HG03439 (cell line): ENCODE data around the gene ZMYND11.
"Not testable (repeated sequence)": the region's sequence is repeated elsewhere in the genome, so short reads cannot be mapped to it uniquely, and the experiment has no call there.

ENCODE experiments used
- ATAC-seq: cut with Tn5 transposase; IDR thresholded peaks from one replicate; pipeline ENCODE4 v1.9.1; 2021; ENCODE audit warnings: mild to moderate bottlenecking, moderate library complexity; ENCODE audit not compliant: unreplicated experiment

ZMYND11 gene

DNA sequence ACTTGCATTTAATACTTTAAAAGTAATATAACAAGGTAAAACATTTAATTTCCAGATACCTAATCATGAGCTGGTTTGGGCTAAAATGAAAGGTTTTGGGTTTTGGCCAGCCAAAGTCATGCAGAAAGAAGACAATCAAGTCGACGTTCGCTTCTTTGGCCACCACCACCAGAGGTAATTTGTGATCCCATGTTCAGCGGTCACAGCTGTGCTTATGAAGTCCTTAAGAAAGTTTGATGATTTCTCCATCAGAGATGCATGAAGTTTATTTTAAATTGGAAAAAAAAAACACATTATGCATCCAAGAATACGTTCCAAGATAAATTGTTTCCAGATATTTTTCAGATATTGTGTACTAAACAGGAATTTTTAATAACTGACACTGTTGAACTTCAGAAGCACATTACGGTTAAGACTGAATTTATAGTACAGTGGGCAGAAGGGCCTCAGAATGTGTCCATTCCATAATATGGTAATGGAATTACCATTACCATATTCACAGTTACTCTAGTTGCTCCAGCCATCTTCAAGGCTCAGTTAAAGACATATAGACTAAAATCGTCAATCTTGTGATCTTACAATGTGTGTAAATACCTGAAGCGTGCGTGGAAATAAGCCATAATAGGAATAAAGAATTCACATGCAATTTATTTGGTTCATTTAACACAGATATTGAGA, 106.8 kb downstream of the ZMYND11 start:
- ATAC-seq: no peak

DNA sequence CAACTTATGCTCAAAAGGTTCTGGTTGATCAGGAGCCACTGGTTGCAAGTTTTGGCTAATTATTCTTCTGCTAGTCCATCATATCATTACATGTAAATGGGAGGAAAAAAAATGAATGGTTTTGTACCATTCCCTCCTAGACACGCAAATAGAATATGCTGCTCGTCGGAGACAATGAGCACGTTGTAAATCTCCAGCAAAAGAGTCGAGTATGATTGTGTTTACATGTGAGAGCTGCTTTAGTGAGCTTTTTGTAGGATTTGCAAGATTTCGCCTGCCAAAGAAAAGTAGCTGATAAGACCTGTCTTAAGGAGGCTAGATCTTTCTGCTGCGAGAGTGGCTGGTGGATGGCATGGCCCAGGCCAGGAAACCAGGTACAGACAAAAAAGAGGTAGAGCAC, 109.0 kb downstream of the ZMYND11 start:
- no peak for ATAC-seq

DNA sequence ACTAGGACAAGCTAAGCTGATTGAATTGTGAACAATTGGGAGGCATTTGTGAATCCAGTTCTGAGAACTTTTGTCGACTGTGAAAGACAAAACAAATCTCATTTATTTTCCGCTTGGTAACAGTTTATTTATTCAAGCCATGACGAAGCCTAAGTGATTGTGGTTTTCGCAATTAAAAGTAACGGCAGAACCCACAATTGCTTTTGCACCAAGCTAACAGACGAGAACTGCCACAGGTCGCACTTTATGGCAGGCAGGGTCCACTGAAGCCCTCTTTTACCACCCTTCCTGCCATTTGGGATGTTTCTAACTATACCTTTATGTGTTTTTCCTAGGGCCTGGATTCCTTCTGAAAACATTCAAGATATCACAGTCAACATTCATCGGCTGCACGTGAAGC, 111.2 kb downstream of the ZMYND11 start:
- ATAC-seq: no peak

DNA sequence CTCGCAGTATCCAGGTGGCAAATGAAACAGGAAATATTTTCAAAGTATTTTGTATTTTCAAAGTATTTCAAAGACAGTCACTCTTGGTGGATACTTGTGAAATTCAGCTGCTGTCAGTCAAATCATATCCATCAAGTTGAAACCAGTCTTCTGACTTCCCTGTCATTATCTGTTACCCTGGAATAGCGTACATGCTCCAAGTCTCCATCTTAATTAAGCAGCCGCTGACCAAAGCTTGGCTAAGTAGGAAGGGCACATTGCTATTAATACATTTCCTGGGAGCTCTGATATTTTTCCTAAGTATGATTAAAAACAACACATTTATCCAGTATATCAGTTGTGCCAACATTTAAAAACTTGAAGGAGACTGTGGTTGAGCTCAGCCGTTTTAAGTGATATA, 112.2 kb downstream of the ZMYND11 start:
- ATAC-seq: no peak

DNA sequence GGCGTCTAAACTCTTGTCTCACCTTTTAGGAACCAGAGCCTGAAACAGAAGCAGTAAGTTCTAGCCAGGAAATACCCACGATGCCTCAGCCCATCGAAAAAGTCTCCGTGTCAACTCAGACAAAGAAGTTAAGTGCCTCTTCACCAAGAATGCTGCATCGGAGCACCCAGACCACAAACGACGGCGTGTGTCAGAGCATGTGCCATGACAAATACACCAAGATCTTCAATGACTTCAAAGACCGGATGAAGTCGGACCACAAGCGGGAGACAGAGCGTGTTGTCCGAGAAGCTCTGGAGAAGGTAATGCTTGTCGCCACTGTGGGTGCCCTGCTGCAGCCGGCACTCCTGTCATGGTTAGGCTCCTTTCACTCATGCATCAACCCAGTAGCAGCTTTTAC, 113.1 kb downstream of the ZMYND11 start:
- no peak for ATAC-seq

DNA sequence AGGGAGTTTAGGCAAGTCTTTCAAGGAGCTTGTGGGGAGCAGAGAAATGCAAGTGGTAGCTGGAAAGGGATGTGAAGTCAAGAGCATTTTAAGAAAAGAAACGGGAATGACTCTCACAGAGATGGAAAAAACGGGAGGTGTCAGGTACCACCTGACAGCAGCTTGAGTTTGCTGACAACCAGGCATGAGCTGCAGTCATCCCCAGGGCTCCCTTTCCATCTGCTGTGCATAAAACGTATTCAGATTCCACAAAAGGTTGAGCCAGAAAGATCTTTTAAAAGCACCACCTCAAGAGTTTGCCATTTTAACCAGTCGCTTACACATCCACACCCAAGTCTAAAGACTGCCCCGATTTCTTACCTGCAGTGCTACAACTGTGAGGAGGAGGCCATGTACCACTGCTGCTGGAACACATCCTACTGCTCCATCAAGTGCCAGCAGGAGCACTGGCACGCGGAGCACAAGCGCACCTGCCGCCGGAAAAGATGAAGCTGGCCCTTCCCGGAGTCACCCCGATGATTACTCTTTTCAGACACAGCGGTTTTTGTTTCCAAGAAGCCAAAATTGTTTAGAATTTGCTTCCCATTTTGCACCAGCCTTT, 116.8 kb downstream of the ZMYND11 start:
- no peak for ATAC-seq

DNA sequence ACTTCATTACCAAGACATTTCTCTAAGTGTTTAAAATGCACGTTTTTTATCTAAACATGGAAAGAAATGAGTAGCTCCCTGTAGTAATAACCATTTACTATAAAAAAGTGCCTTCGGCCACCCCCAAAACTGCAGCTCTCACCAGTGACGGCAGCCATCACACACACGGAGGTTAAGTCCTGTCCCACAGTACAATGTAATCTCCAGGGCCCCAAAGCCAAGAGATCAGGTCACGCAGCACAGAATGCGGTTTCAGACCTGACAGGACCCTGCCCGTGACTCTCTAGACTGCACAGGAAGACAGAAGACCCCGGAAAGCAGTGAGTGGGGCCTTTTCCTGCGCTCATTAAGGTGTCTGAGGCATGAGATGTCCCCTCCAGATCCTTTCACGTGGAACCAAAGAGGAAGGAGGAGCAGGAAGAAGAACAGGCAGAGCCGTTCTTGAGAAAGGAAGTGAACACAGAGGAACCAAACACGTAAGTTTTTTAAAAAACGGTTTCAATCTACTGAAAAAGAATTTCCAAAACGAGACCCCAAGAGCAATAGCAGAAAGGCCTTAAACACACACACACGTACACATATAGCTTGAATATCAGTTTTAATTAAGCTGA, 125.7 kb downstream of the ZMYND11 start:
- no peak for ATAC-seq

DNA sequence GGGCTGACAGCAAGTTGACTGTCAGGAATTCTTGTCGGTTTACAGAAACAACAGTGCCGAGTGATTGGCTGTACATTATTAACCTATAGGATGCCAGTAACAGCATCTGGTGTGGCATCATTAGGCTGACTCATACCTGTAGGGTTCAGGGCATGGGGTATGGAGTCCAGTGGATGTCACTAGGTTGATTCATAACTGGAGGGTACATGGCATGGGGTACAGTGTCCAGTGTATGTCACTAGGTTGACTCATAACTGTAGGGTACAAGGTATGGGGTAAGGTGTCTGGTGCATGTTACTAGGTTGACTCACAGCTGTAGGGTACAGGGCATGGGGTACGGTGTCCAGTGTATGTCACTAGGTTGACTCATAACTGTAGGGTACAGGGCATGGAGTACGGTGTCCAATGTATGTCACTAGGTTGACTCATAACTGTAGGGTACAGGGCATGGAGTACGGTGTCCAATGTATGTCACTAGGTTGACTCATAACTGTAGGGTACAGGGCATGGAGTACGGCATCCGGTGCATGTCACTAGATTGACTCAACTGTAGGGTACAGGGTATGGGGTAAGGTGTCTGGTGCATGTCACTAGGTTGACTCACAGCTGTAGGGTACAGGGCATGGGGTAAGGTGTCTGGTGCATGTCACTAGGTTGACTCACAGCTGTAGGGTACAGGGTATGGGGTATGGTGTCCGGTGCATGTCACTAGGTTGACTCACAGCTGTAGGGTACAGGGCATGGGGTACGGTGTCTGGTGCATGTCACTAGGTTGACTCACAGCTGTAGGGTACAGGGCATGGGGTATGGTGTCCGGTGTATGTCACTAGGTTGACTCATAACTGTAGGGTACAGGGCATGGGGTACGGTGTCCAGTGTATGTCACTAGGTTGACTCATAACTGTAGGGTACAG, 129.2 kb downstream of the ZMYND11 start:
- ATAC-seq: not testable (repeated sequence)

DNA sequence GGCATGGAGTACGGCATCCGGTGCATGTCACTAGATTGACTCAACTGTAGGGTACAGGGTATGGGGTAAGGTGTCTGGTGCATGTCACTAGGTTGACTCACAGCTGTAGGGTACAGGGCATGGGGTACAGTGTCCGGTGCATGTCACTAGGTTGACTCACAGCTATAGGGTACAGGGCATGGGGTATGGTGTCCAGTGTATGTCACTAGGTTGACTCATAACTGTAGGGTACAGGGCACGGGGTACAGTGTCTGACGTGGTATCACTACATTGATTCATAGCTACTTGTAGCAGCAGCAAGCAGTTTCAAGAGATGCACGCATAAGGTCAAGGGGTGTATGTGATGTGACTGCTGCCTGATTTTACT, 129.8 kb downstream of the ZMYND11 start:
- not testable (repeated sequence) for ATAC-seq

DNA sequence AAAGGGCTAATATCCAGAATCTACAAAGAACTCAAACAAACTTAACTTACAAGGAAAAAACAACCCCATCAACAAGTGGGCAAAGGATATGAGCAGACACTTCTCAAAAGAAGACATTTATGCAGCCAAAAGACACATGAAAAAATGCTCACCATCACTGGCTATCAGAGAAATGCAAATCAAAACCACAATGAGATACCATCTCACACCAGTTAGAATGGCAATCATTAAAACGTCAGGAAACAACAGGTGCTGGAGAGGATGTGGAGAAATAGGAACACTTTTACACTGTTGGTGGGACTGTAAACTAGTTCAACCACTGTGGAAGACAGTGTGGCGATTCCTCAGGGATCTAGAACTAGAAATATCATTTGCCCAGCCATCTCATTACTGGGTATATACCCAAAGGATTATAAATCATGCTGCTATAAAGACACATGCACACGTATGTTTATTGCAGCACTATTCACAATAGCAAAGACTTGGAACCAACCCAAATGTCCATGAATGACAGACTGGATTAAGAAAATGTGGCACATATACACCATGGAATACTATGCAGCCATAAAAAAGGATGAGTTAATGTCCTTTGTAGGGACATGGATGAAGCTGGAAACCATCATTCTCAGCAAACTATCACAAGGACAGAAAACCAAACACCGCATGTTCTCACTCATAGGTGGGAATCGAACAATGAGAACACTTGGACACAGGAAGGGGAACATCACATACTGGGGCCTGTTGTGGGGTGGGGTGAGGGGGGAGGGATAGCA, 130.7 kb downstream of the ZMYND11 start:
- ATAC-seq: not testable (repeated sequence)

DNA sequence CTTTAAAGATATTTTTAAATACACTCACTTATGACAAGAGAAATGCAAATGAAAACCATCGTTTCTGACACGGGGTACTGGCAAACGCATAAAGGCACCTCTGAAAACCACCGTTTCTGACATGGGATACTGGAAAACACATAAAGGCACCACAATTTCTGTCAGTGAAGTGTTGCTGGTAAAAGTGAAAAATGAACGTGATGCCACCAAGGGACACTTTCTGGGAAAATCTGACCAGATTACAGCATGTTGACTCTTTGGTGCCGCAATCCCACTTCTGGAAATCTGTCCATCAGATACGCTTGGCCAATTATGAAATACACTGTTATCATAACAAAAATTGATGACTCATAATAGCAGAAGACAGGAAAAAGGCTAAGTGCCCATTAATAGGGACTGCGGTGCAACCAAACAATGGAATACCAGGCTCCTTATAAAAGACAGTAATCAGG, 131.7 kb downstream of the ZMYND11 start:
- no peak for ATAC-seq

DNA sequence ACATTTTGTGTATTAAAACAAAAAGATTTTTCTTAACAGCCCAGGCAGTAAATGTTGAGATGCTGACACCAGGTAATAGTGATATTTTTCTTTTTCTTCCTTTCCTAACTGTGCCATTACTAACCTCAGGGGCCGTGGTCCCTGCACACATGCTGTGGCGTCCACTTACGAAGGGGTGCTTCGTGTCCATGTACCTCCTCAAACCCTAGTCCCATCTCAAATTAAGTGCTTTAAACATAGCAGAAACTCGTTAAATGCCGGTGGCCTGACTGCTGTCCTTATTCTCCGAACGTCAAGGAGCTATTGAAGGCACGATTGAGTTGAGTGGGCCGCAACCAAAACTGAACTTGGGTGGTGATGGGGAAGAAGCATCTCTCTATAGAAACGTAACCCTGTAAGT, 132.4 kb downstream of the ZMYND11 start:
- no peak for ATAC-seq

DNA sequence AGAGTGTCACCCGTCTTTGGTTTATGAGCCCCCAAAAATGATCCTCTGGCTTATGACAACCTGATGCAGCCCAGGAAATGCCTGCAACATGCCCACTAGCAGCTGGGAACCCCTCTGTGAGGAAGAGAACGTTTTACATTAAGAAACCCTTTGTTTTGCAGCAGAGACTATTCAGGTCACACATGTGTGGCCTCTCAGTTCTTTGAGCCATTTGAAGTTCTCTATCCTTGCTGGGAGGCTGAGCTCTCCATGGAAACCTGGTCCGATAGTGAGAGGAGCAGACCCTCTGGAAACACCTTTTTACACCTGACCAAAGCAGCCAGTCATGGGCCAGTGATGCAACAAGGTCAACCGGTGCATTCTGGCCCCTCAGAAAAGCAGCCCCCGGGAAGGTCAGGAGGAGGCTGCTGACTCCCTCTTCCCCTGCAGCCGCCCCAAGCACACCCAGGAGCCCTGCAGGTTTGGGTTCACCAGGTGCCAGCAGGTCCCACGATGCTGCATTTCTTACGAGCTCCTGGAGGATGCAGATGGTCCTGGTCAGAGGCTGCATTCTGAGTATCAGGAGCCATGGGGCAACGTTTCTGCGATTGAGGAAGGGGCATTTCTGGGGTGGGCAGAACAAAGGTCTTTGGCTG, 134.3 kb downstream of the ZMYND11 start:
- no peak for ATAC-seq

DNA sequence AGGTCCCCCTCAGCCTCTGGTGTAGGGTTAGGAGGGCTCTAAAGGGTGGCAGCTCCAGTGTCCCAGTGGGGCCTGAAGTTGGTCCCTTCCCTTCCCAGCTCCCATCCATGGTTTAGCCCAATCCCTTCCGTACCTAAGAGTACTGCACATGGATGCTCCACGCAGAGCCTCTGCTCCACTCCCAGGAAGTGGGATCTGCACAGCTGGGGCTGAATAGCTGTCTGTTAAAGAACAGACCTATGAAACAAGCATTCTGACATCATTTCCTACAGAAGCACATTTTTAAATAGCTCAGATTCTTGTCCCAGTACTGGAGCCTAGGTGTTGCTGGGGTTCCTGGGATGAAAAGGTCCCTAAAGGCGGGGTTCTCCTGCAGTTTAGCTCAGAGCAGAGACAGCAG, 135.9 kb downstream of the ZMYND11 start:
- ATAC-seq: no peak

DNA sequence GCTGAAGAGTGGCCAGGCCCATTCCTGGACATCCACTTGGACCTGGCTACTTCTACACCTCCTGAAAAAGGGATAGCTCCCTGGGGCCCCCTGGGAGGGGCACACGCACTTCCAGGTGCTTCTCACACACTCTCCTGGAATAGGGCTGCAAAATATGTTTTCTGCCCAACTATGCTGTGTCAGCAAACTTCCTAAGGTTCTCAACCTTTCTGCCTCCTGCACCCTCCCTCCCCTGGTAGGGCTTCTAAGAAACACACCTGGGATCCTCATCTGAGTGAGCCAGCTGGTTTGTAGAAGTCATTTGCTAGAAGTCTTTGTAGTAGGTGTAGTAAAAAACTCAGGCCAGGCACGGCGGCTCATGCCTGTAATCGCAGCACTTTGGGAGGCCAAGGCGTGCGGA, 136.5 kb downstream of the ZMYND11 start:
- ATAC-seq: no peak

DNA sequence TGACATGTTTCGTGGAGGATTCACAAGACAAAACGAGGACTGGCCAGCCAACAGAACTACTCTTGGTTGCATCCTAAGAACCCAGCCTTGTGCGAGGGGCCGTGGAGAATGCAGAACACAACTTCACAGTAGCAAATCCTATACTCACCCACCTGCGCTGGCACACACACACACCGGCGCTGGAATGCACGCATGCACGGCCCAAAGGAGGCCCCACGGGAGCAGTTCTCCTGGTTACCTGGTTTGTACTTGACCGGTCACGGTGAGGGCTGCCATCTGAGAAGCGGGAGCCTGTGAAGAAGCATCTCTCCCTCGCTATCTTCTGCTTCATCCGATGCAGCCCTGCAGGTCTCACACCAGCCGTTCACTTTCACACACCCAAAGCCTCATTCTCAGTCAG, 137.8 kb downstream of the ZMYND11 start:
- ATAC-seq: no peak

DNA sequence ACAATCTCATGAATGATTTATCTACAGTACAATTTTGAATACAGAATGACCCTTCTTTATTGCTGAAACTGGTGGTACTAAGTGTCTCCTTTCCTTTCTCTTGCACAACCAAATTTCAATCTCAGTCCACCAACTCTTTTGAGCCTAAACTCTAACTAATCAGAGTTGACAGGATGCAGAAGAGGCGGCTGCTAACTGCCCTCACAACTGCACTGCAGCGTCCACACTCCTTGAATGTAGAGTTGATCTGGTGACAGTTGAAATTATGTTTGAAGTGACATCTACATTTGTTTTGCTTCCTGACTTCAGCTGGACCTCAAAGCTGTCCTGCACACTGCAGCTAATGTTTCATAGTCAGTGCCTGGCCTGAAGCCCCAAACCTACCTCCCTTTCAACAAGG, 139.6 kb downstream of the ZMYND11 start:
- no peak for ATAC-seq

DNA sequence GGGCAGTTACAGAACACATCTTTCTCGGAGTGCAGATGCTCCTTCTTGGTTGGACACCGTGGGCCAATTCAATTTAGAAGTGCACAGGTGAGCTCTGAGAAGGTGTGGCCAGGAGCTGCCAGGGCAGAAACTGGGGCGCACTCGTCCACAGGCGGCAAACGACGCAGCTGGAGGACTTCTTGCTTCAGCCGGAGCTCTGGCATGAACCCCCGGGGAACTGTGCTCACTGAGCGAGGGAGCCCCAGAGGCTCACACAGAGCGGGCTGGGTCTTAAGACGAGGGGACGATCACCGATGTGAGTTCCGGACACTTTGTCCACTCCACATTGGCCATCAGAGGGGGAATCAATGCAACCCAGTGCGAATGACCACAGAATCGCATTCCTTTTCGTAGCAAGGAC, 140.4 kb downstream of the ZMYND11 start:
- ATAC-seq: no peak

DNA sequence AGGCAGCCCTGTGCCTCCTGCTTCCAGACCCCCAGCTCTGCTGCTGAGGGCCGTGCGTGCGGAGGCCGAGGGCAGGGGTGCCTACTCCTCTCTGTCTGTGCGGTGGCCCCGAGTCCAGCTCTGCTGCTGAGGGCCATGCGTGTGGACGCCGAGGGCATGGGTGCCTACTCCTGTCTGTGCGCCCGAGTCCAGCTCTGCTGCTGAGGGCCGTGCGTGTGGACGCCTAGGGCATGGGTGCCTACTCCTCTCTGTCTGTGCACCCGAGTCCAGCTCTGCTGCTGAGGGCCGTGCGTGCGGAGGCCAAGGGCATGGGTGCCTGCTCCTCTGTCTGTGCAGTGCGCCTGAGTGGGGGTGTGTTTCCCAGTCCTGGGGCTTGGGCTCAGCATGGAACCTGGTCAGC, 142.7 kb downstream of the ZMYND11 start:
- ATAC-seq: no peak

DNA sequence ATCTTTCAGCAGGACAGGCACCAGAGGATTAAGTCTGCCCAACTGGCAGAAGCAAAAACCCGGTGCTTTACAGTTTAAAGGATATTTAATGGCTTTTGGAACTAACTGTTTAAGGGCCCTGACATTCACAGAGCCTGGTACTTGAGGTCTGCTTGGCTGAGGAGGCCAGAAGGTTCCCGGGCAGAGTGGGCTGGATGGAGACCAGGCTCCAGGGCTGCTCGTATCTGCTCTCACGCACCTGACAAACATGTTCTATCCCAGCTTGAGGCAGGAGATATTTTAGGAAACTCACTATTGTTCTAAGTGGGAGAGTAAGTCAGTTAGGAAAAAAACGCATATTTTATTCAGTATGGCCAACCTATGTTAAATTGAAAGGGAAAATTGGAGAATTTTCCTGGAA, 143.5 kb downstream of the ZMYND11 start:
- no peak for ATAC-seq
